ENCODE results near the gene CHN2.
"Not testable (repeated sequence)": the region's sequence is repeated elsewhere in the genome, so short reads cannot be mapped to it uniquely, and the experiment has no call there.

CHN2 gene

GRCh38 chr7:29518616-29519015 is 324.0 kb downstream of the CHN2 start:
- DNase-seq (ENCODE audit: extremely low read depth in 1 of 2, low read depth in 1 of 2) = no peak

GRCh38 chr7:29523728-29524127 is 329.2 kb downstream of the CHN2 start:
- no peak for DNase-seq (ENCODE audit: extremely low read depth in 1 of 2, low read depth in 1 of 2)

- DNase-seq (ENCODE audit: extremely low read depth in 1 of 2, low read depth in 1 of 2) = no peak
Observed at GRCh38 chr7:29527505-29528108, 333.0 kb downstream of the CHN2 start.

GRCh38 chr7:29528526-29528925 is 334.0 kb downstream of the CHN2 start:
- not testable (repeated sequence) for DNase-seq (ENCODE audit: extremely low read depth in 1 of 2, low read depth in 1 of 2)
